UCSD-AML1 (cell line): ENCODE measurements around the gene SETD5.

Experiments
- DNase-seq: peaks from one replicate; lab custom pipeline; 2025; ENCODE audit not compliant: unreplicated experiment; lab: John Stamatoyannopoulos, UW

SETD5 gene

GRCh38 chr3:9512456-9513045, 115.1 kb downstream of the SETD5 start:
- no peak for DNase-seq

DNA sequence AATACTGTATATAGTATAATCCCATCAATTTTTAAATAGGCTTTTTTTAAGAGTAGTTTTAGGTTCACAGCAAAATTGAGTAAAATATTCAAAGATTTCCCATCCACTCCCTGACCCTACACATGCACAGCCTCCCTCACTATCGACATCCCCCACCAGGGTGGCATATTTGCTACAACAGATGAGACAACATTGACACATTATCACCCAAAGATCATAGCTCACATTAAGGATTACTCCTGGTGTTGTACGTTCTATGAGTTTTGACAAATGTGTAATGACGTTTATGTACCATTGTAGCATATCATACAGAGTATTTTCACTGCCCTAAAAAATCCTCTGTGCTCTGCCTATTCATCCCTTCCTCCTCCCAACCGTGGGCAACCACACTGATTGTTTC, 116.9 kb downstream of the SETD5 start:
- DNase-seq = no peak

- DNase-seq = no peak
These were observed 117.5 kb downstream of the SETD5 start for GRCh38 chr3:9514956-9515355.

DNA sequence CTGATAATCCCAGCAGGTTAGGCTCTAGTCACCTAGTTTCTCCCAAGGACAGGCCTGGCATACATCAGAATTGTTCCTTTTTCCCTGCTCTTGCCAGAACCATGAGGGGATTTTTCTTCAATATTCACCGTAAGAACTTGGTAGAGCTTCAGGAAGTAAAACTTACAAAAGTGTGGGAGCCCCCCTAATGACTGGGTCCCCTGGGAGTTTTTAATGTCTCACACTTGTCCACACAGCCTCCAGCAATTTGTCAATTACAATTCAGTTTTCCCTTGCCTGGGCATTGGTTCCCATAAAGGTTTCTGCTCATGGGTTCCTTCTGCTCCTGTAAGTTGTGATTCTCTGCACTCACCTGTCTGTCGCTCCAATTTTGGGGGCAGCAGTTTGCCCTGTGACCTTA, 127.7 kb downstream of the SETD5 start:
- DNase-seq = no peak
